K562 (cell line): ENCODE data around the gene MPRIP. TPM values are rescaled to one million over a fixed set of nuclear protein-coding genes. Genes with fewer than 3 reads are reported as not detected.

Source experiments
- DDX20 ChIP-seq: fragments of 450-650 bp; IDR thresholded peaks from 2 replicates; pipeline ENCODE4 v1.6.1; 2016; ENCODE audit warnings: missing genetic modification characterization, low read depth, mild to moderate bottlenecking, missing compliant biosample characterization, moderate library complexity
- FOXA3 ChIP-seq, 2 experiments: fragments of 450-650 bp in 1 of 2; sonication (generic) in 1 of 2; formaldehyde crosslinking; IDR thresholded peaks in 1 of 2; conservative IDR thresholded peaks in 1 of 2; 2 replicates each; pipeline versions ENCODE4 v1.4.0 to v1.8.0; 2020 to 2022; ENCODE audit warnings: mild to moderate bottlenecking in 2 of 2, missing genetic modification reagents in 1 of 2
- GTF2B ChIP-seq: IDR thresholded peaks from 2 replicates; pipeline ENCODE4 v1.6.1; 2011; ENCODE audit not compliant: insufficient read length; ENCODE audit errors: extremely low read depth
- HDAC8 ChIP-seq: fragments of 450-650 bp; IDR thresholded peaks from 2 replicates; pipeline ENCODE4 v1.6.1; 2016; ENCODE audit warnings: mild to moderate bottlenecking, missing genetic modification characterization, moderate library complexity, missing compliant biosample characterization
- HMBOX1 ChIP-seq: sonication (generic); IDR thresholded peaks from 2 replicates; pipeline ENCODE4 v1.6.1; 2016
- MCM2 ChIP-seq: fragments of 450-650 bp; IDR thresholded peaks from 2 replicates; pipeline ENCODE4 v1.6.1; 2017; ENCODE audit warnings: low read depth, mild to moderate bottlenecking
- MTA1 ChIP-seq: fragments of 450-650 bp; IDR thresholded peaks from 2 replicates; pipeline ENCODE4 v1.6.1; 2017; ENCODE audit warnings: borderline replicate concordance
- NCOA1 ChIP-seq: fragments of 450-650 bp; IDR thresholded peaks from 2 replicates; pipeline ENCODE4 v1.6.1; 2016; ENCODE audit warnings: low read depth
- REST ChIP-seq, 2 experiments: fragments of 450-650 bp; formaldehyde crosslinking in 1 of 2; IDR thresholded peaks; 2 replicates each; pipeline versions ENCODE4 v1.4.0 to v1.6.1; 2014 to 2020; ENCODE audit warnings: mild to moderate bottlenecking in 2 of 2, borderline replicate concordance in 1 of 2, low read depth in 1 of 2
- ZBTB8A ChIP-seq: fragments of 450-650 bp; IDR thresholded peaks from 2 replicates; pipeline ENCODE4 v1.6.1; 2018; ENCODE audit warnings: mild to moderate bottlenecking, moderate library complexity; ENCODE audit not compliant: partially characterized antibody
- ZNF184 ChIP-seq: sonication (generic); formaldehyde crosslinking; IDR thresholded peaks from 2 replicates; pipeline ENCODE4 v1.5.0; 2020; ENCODE audit warnings: missing genetic modification reagents
- ZNF518B ChIP-seq: fragments of 250-450 bp; sonication (Bioruptor Pico); IDR thresholded peaks from 2 replicates; pipeline ENCODE4 v1.5.0; 2021; ENCODE audit warnings: mild to moderate bottlenecking, moderate library complexity
- ZNF764 ChIP-seq: fragments of 250-450 bp; sonication (Bioruptor Pico); IDR thresholded peaks from 2 replicates; pipeline ENCODE4 v1.4.0; 2020; ENCODE audit warnings: low read depth, mild to moderate bottlenecking, moderate library complexity
- polyA plus RNA-seq, 8 experiments: library from polyadenylated mRNA; depleted of rRNA in 4 of 8; stranded (reverse) in 5 of 8; unstranded in 3 of 8; fragments of >200 nt; fragmentation: Nextera tagmentation in 2 of 8; fragmentation: Illumina TruSeq in 1 of 8; extraction: Ambion mirVana in 2 of 8; extraction: Trizol in 1 of 8; gene quantifications; 2 replicates each; pipeline versions ENCODE4 v1.2.1 to v1.2.3, GENCODE V29; 2011 to 2014; ENCODE audit warnings: inconsistent platforms in 1 of 8, missing spikeins in 1 of 8
- total RNA-seq, 7 experiments: library from RNA; depleted of rRNA in 6 of 7; stranded (reverse); fragments of >200 nt in 6 of 7; fragmentation: Illumina TruSeq in 2 of 7; extraction: Trizol in 2 of 7; gene quantifications; 2 replicates each; pipeline versions ENCODE4 v1.2.1 to v1.2.3, GENCODE V29; 2011 to 2021; ENCODE audit warnings: low replicate concordance in 1 of 7

The MPRIP gene
- total and polyA plus RNA-seq, 9 of the 15 experiments (the other 6 are each of a cell fraction or from before 2014, with no cell fraction given), result 10.0 to 72.6 (median 30.1) TPM

GRCh38 chr17:17206124-17206912 lies 164.1 kb downstream of the MPRIP start, which contains the start of gene PLD6 (continued):
- TF ChIP-seq HDAC8 (tag) (no peak), ZNF184 (CRISPR knock-in tag) (no peak), DDX20 (tag) (no peak), REST (IDR thresholded peaks at IDR 0.05; ENCODE audit: borderline replicate concordance) (peak; percentile 63), REST (CRISPR knock-in tag; IDR thresholded peaks at IDR 0.05; ENCODE audit: low read depth) (no peak), GTF2B (no peak), FOXA3 (CRISPR knock-in tag; conservative IDR thresholded peaks at IDR 0.05 in 1 of 2, IDR thresholded peaks at IDR 0.05 in 1 of 2) (peak in 1 of 2 experiments; percentile 83; a peak in 2 of 4 replicates), MTA1 (no peak), ZNF518B (no peak), MCM2 (no peak), HMBOX1 (no peak), ZBTB8A (no peak), NCOA1 (no peak), ZNF764 (no peak)
